AG08395 (cell line): ENCODE results near the gene NUTM1.
"Not testable (repeated sequence)": the region's sequence is repeated elsewhere in the genome, so short reads cannot be mapped to it uniquely, and the experiment has no call there.

Experiments used
- DNase-seq: peaks from one replicate; pipeline ENCODE4 v3.0.0; 2012; ENCODE audit warnings: mixed read lengths, low spot score

NUTM1 gene

GRCh38 chr15:34365836-34366235 lies 22.7 kb downstream of the NUTM1 start:
- no peak for DNase-seq

GRCh38 chr15:34366271-34367065 lies 23.4 kb downstream of the NUTM1 start:
- peak; percentile 41 for DNase-seq

GRCh38 chr15:34367101-34368081 lies 24.3 kb downstream of the NUTM1 start, which contains the start of gene LPCAT4:
LPCAT4 (minus strand) TSS chr15:34367196; CDS start chr15:34367100, 96 bp downstream.
- DNase-seq: peak; percentile 95

GRCh38 chr15:34370129-34370528 lies 27.0 kb downstream of the NUTM1 start:
- no peak for DNase-seq

GRCh38 chr15:34370643-34371042 lies 27.5 kb downstream of the NUTM1 start:
- DNase-seq: no peak

GRCh38 chr15:34373951-34374350 lies 30.8 kb downstream of the NUTM1 start:
- no peak for DNase-seq

- DNase-seq: no peak
Measured at GRCh38 chr15:34374816-34375215, 31.7 kb downstream of the NUTM1 start.

GRCh38 chr15:34375541-34375940 lies 32.4 kb downstream of the NUTM1 start:
- DNase-seq: not testable (repeated sequence)

- DNase-seq: no peak
Measured at GRCh38 chr15:34376856-34377255, 33.7 kb downstream of the NUTM1 start.

- DNase-seq: not testable (repeated sequence)
Measured at GRCh38 chr15:34380491-34380890, 37.4 kb downstream of the NUTM1 start.

GRCh38 chr15:34381829-34382521 lies 38.9 kb downstream of the NUTM1 start:
- not testable (repeated sequence) for DNase-seq

- DNase-seq: not testable (repeated sequence)
Measured at GRCh38 chr15:34389594-34390086, 46.5 kb downstream of the NUTM1 start.

- DNase-seq: not testable (repeated sequence)
Measured at GRCh38 chr15:34392981-34393380, 49.9 kb downstream of the NUTM1 start.

- DNase-seq: not testable (repeated sequence)
Measured at GRCh38 chr15:34397637-34398259, 54.6 kb downstream of the NUTM1 start.

GRCh38 chr15:34403160-34403598 lies 60.1 kb downstream of the NUTM1 start:
- not testable (repeated sequence) for DNase-seq

- DNase-seq: not testable (repeated sequence)
Measured at GRCh38 chr15:34403899-34404298, 60.8 kb downstream of the NUTM1 start.
